Measurements from ENCODE around the gene FOXL2. TPM values are rescaled to one million over a fixed set of nuclear protein-coding genes. Genes with fewer than 3 reads are reported as not detected.

Gene FOXL2
- total RNA-seq, 1 experiment from 2014 or later: 0.22 TPM

DNA sequence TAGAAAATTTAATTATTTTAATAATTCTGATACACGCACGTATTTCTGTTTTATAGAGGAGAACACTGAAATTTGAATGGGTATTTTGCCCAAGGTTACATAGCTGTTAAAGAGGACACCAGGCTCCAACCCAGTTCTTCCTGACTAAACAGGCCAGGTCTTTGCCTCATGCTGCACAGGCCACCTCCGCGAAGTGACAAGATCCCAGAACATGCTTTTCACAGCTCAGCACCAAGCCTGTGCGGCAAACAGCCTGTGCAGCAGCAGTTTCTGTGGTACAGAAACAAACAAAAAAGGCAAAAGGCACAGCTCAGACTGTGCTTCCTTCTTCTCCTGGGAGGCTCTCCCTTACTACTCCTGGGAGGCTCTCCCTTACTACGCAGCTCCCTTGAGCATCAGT, 6.5 kb downstream of the FOXL2 start:
- Histone ChIP-seq H3K23ac (ENCODE audit: insufficient read length, low read depth, low read length) (no peak overlapping the region), H4K20me1 (ENCODE audit: control insufficient read depth, insufficient read depth, insufficient read length) (no peaks in the 10 kb centered on the region), H3K9ac (ENCODE audit: extremely low read depth, insufficient read length, low read length) (no peak overlapping the region), H3K14ac (ENCODE audit: insufficient read depth, low read length) (no peak overlapping the region), H4K91ac (ENCODE audit: insufficient read length, low read depth, low read length) (no peak overlapping the region), H2BK15ac (ENCODE audit: low read depth, low read length) (no peak overlapping the region), H3K79me1 (ENCODE audit: insufficient read depth, low read depth, low read length, poor library complexity, severe bottlenecking) (no peaks in the 10 kb centered on the region), H2AFZ (ENCODE audit: low read length) (no peak overlapping the region), H2BK5ac (ENCODE audit: insufficient read length, low read length) (no peak overlapping the region), H3K4me1 (ENCODE audit: insufficient read depth, low read length) (peaks cover 2% of the 10 kb centered on the region; the same call in 1 of the 2 replicates), H3K4ac (ENCODE audit: low read depth, low read length) (no peak overlapping the region), H2BK120ac (ENCODE audit: low read depth, low read length, poor library complexity, severe bottlenecking) (no peak overlapping the region), H2BK20ac (ENCODE audit: low read depth, low read length, poor library complexity, severe bottlenecking) (no peak overlapping the region), H3K18ac (ENCODE audit: insufficient read length, low read depth, low read length) (no peak overlapping the region), H2BK12ac (ENCODE audit: insufficient read length, low read depth, low read length) (no peak overlapping the region), H4K8ac (replicated peaks; ENCODE audit: insufficient read length, low read depth, low read length) (no peak overlapping the region), H3K27ac (ENCODE audit: insufficient read length, low read depth, low read length) (no peak overlapping the region), H3K9me3 (ENCODE audit: control insufficient read depth, low read depth, low read length) (no peaks in the 10 kb centered on the region), H3K4me2 (ENCODE audit: insufficient read depth, insufficient read length, low read length) (no peak overlapping the region), H3K79me2 (ENCODE audit: insufficient read depth, low read length) (no peaks in the 10 kb centered on the region), H2AK5ac (ENCODE audit: insufficient read length, low read length) (no peak overlapping the region), H3K56ac (ENCODE audit: insufficient read length, low read depth, low read length) (no peak overlapping the region), H4K5ac (ENCODE audit: insufficient read length, low read depth, low read length) (no peak overlapping the region), H3K23me2 (ENCODE audit: insufficient read length, low read depth, low read length, poor library complexity, severe bottlenecking) (peaks cover 21% of the 10 kb centered on the region), H3K27me3 (ENCODE audit: insufficient read depth, low read length) (peaks cover 86% of the 10 kb centered on the region), H3T11ph (ENCODE audit: low read length) (no peak overlapping the region)
- TF ChIP-seq, protein P1, sequence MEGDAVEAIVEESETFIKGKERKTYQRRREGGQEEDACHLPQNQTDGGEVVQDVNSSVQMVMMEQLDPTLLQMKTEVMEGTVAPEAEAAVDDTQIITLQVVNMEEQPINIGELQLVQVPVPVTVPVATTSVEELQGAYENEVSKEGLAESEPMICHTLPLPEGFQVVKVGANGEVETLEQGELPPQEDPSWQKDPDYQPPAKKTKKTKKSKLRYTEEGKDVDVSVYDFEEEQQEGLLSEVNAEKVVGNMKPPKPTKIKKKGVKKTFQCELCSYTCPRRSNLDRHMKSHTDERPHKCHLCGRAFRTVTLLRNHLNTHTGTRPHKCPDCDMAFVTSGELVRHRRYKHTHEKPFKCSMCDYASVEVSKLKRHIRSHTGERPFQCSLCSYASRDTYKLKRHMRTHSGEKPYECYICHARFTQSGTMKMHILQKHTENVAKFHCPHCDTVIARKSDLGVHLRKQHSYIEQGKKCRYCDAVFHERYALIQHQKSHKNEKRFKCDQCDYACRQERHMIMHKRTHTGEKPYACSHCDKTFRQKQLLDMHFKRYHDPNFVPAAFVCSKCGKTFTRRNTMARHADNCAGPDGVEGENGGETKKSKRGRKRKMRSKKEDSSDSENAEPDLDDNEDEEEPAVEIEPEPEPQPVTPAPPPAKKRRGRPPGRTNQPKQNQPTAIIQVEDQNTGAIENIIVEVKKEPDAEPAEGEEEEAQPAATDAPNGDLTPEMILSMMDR (conservative IDR thresholded peaks at IDR 0.05): no peak
- Mint-ChIP-seq H3K27ac (no peak overlapping the region), H3K9me3 (peaks cover 4 to 11% of the 10 kb centered on the region in 2 experiments; a peak in 4 of 5 replicates), H3K4me3 (no peak overlapping the region), H3K4me1 (peaks cover 39 to 56% of the 10 kb centered on the region in 2 experiments), H3K27me3 (ENCODE audit: low read depth) (peaks cover 99% of the 10 kb centered on the region), H3K36me3 (ENCODE audit: insufficient read depth in 1 of 3, low read depth in 3 of 3) (no peaks in the 10 kb centered on the region; a peak in 2 of 7 replicates)
- no CpG with 5 or more reads among the region's 6 CpGs for WGBS (ENCODE audit: extremely low coverage, insufficient read length, low lambda C conversion rate)
- DNase-seq: no peak

All from H9 (cell line).